ENCODE data around the gene C1R.

Gene C1R

DNA sequence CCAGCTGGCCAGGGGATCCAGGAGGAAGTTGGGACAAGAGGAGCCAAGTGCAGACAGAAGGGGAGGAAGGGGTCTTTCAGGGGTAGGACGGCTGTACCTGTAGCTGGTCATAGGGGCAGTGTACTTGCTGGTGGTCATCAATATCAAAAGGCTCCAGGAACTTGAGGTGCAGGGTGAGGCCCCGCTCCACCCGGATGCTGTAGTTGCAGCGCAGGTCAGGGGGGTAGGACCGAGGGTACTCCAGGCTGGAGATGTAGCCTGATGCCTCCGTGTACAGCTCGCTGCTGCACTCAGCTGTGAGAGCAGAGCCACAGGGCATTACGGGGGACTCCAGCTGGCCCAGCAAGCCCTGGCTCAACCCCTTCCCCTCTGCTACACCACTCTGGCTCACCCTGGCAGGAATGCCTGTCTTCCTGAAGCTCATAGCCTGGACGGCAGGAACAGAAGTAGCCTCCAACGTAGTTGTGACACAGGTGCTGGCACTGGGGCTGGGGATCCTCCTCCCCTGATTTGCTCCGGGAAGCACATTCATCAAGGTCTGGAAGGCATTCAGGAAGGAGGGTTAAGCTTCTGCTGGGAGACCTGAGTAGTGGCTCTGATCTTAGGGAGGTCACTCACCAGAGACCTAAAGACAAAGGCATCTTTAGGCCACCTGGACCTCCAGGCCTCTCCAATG lies 2.9 kb downstream of the C1R start:
- no peak overlapping the region for H3K4me3 ChIP-seq (ENCODE audit: low read length, poor library complexity, severe bottlenecking)
- H3K79me2 ChIP-seq (ENCODE audit: insufficient read depth, low read length): no peaks in the 10 kb centered on the region
- no peaks in the 10 kb centered on the region for H4K20me1 ChIP-seq (ENCODE audit: insufficient read depth, low read length, poor library complexity, severe bottlenecking)
- peaks cover 3% of the 10 kb centered on the region for H3K4me1 ChIP-seq (ENCODE audit: insufficient read depth, low read length, poor library complexity, severe bottlenecking)
- no peaks in the 10 kb centered on the region for H3F3A ChIP-seq (ENCODE audit: low read depth)
- H3K9me3 ChIP-seq (ENCODE audit: insufficient read depth, low read depth, low read length): no peaks in the 10 kb centered on the region
- no peak overlapping the region for H2AFZ ChIP-seq (ENCODE audit: low read length)
- no peak overlapping the region for H3K9ac ChIP-seq (ENCODE audit: low read depth, low read length, poor library complexity, severe bottlenecking)
- H3K36me3 ChIP-seq (ENCODE audit: insufficient read depth, low read length): no peaks in the 10 kb centered on the region
- no peaks in the 10 kb centered on the region for H3K27me3 ChIP-seq (ENCODE audit: insufficient read depth, low read length, poor library complexity, severe bottlenecking)
- TF ChIP-seq EZH2phosphoT487 (IDR thresholded peaks at IDR 0.05; ENCODE audit: borderline replicate concordance): no peak
- TF ChIP-seq, protein P1, sequence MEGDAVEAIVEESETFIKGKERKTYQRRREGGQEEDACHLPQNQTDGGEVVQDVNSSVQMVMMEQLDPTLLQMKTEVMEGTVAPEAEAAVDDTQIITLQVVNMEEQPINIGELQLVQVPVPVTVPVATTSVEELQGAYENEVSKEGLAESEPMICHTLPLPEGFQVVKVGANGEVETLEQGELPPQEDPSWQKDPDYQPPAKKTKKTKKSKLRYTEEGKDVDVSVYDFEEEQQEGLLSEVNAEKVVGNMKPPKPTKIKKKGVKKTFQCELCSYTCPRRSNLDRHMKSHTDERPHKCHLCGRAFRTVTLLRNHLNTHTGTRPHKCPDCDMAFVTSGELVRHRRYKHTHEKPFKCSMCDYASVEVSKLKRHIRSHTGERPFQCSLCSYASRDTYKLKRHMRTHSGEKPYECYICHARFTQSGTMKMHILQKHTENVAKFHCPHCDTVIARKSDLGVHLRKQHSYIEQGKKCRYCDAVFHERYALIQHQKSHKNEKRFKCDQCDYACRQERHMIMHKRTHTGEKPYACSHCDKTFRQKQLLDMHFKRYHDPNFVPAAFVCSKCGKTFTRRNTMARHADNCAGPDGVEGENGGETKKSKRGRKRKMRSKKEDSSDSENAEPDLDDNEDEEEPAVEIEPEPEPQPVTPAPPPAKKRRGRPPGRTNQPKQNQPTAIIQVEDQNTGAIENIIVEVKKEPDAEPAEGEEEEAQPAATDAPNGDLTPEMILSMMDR (conservative IDR thresholded peaks at IDR 0.05; ENCODE audit: low read length): no peak
- no peaks in the 10 kb centered on the region for H3K9me2 ChIP-seq (replicated peaks; ENCODE audit: low read depth, low read length)
- H3K4me2 ChIP-seq (ENCODE audit: low read depth, low read length, poor library complexity, severe bottlenecking): no peak overlapping the region

DNA sequence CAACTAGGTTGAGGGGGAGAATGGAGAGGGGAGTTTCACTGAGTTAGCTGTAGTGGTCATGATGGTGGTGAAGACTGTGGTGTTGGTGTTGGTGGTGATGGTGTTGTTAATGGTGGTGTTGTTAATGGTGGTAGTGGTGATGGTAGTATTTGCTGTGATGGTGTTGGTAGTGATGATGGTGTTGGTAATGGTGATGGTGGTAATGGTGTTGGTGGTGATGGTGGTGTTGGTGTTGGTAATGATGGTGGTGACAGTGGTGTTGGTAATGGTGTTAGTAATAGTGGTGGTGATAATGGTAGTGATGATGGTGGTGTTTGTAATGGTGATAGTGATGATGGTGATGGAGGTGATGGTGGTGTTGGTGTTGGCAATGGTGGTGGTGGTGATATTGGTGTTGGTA lies 9.1 kb downstream of the C1R start:
- H3K27me3 ChIP-seq (ENCODE audit: insufficient read depth, low read length, poor library complexity, severe bottlenecking): no peaks in the 10 kb centered on the region
- no peak overlapping the region for H3K4me3 ChIP-seq (ENCODE audit: low read length, poor library complexity, severe bottlenecking)
- no peak overlapping the region for H2AFZ ChIP-seq (ENCODE audit: low read length)
- no peak overlapping the region for H3K9ac ChIP-seq (ENCODE audit: low read depth, low read length, poor library complexity, severe bottlenecking)
- no peak overlapping the region for H3K4me2 ChIP-seq (ENCODE audit: low read depth, low read length, poor library complexity, severe bottlenecking)
- no peak for TF ChIP-seq EZH2phosphoT487 (IDR thresholded peaks at IDR 0.05; ENCODE audit: borderline replicate concordance)
- TF ChIP-seq, protein P1 (conservative IDR thresholded peaks at IDR 0.05; ENCODE audit: low read length): no peak
- H3F3A ChIP-seq (ENCODE audit: low read depth): no peaks in the 10 kb centered on the region
- no peaks in the 10 kb centered on the region for H3K36me3 ChIP-seq (ENCODE audit: insufficient read depth, low read length)
- no peaks in the 10 kb centered on the region for H4K20me1 ChIP-seq (ENCODE audit: insufficient read depth, low read length, poor library complexity, severe bottlenecking)
- no peaks in the 10 kb centered on the region for H3K9me2 ChIP-seq (replicated peaks; ENCODE audit: low read depth, low read length)
- H3K4me1 ChIP-seq (ENCODE audit: insufficient read depth, low read length, poor library complexity, severe bottlenecking): no peaks in the 10 kb centered on the region
- no peaks in the 10 kb centered on the region for H3K79me2 ChIP-seq (ENCODE audit: insufficient read depth, low read length)
- no peaks in the 10 kb centered on the region for H3K9me3 ChIP-seq (ENCODE audit: insufficient read depth, low read depth, low read length)

DNA sequence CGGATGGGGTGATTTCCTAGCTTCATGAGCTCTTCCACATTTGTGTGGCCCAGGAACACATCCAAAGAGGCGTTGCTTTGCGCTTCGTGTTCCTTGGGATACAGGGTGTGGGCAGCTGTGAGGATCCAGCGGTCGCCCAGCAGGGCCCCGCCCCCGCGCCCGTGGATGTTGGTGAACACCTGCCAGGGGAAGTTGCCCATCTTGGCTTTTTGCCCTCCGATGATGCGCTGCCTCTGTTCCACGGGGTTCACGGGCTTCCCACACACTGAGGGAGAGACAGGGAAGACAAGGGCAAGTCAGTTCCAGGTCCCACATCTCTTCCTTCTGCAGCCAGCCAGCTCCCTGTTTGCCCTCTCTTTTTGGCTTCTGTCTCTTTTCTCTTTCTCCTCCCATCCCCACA lies 11.2 kb downstream of the C1R start:
- H3K36me3 ChIP-seq (ENCODE audit: insufficient read depth, low read length): no peaks in the 10 kb centered on the region
- no peaks in the 10 kb centered on the region for H3K9me3 ChIP-seq (ENCODE audit: insufficient read depth, low read depth, low read length)
- no peaks in the 10 kb centered on the region for H3K27me3 ChIP-seq (ENCODE audit: insufficient read depth, low read length, poor library complexity, severe bottlenecking)
- H3K79me2 ChIP-seq (ENCODE audit: insufficient read depth, low read length): no peaks in the 10 kb centered on the region
- H4K20me1 ChIP-seq (ENCODE audit: insufficient read depth, low read length, poor library complexity, severe bottlenecking): no peaks in the 10 kb centered on the region
- H3K4me2 ChIP-seq (ENCODE audit: low read depth, low read length, poor library complexity, severe bottlenecking): no peak overlapping the region
- no peak for TF ChIP-seq EZH2phosphoT487 (IDR thresholded peaks at IDR 0.05; ENCODE audit: borderline replicate concordance)
- TF ChIP-seq, protein P1 (conservative IDR thresholded peaks at IDR 0.05; ENCODE audit: low read length): no peak
- no peaks in the 10 kb centered on the region for H3K9me2 ChIP-seq (replicated peaks; ENCODE audit: low read depth, low read length)
- no peaks in the 10 kb centered on the region for H3F3A ChIP-seq (ENCODE audit: low read depth)
- no peak overlapping the region for H3K4me3 ChIP-seq (ENCODE audit: low read length, poor library complexity, severe bottlenecking)
- H3K9ac ChIP-seq (ENCODE audit: low read depth, low read length, poor library complexity, severe bottlenecking): no peak overlapping the region
- no peak overlapping the region for H2AFZ ChIP-seq (ENCODE audit: low read length)
- no peaks in the 10 kb centered on the region for H3K4me1 ChIP-seq (ENCODE audit: insufficient read depth, low read length, poor library complexity, severe bottlenecking)
